Ascending aorta (tissue), 2 donors: ENCODE results near the gene WNT9B. TPM values are rescaled to one million over a fixed set of nuclear protein-coding genes. Genes with fewer than 3 reads are reported as not detected.

Experiments
- DNase-seq, 2 donors: peaks; one replicate each; pipeline ENCODE4 v3.0.0-alpha.2; 2019; ENCODE audit warnings: low spot score in 2 of 2
- H3K27ac ChIP-seq, 2 donors: fragments of 200-600 bp; sonication (generic); one replicate each; pipeline ENCODE4 v1.5.1; 2016 to 2017; ENCODE audit warnings: mild to moderate bottlenecking in 1 of 2
- H3K27me3 ChIP-seq: fragments of 200-600 bp; sonication (generic); one replicate; pipeline ENCODE4 v1.5.1; 2017
- H3K36me3 ChIP-seq, 2 donors: fragments of 200-600 bp; sonication (generic); one replicate each; pipeline ENCODE4 v1.5.1; 2016
- H3K4me1 ChIP-seq, 2 donors: fragments of 200-600 bp; sonication (generic); one replicate each; pipeline ENCODE4 v1.5.1; 2016 to 2017; ENCODE audit warnings: mild to moderate bottlenecking in 1 of 2
- H3K4me3 ChIP-seq, 2 donors: fragments of 200-600 bp; sonication (generic); one replicate each; pipeline ENCODE4 v1.5.1; 2016 to 2017; ENCODE audit warnings: mild to moderate bottlenecking in 1 of 2
- H3K9me3 ChIP-seq, 2 donors: fragments of 200-600 bp; sonication (generic); one replicate each; pipeline ENCODE4 v1.5.1; 2016
- intact Hi-C: fragments of 100-400 bp; cut with DNase I; formaldehyde crosslinking; loops from one replicate; pipeline ENCODE4 v1.15.1; 2023
- total RNA-seq: library from RNA; depleted of rRNA; stranded (reverse); fragments of >200 nt; gene quantifications from one replicate; pipeline ENCODE4 v1.1.0, GENCODE V29; 2016
- TF ChIP-seq, protein P1 (sequence below), 3 experiments: fragments of 200-600 bp in 2 of 3; fragments of 450-650 bp in 1 of 3; sonication (generic) in 2 of 3; IDR thresholded peaks; one replicate each; pipeline ENCODE4 v1.5.1; 2016 to 2019; ENCODE audit warnings: antibody characterized with exemption in 3 of 3, mild to moderate bottlenecking in 1 of 3, moderate library complexity in 1 of 3

Gene WNT9B
- total RNA-seq, 1 donor from 2014 or later, result 5.6 TPM

DNA sequence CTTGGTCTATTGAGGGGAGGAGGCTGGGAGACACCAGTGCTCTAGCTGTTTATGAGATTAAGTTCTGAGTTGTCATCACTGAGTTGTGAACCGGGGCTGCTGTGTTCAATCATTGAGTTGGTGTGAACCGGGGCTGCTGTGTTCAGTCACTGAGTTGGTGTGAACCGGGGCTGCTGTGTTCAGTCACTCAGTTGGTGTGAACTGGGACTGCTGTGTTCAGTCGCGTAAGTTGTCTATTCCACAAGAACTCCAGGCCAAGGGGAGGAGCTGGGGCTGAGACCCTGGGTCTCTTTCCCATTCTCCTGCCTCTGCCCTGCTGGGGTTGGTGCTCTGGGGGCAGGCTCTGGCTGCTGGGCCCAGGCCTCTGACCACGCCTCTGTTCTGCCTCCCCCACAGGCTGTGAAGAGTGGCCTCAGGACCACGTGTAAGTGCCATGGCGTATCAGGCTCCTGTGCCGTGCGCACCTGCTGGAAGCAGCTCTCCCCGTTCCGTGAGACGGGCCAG is 24.5 kb downstream of the WNT9B start:
- no peak for DNase-seq
- TF ChIP-seq, protein P1, sequence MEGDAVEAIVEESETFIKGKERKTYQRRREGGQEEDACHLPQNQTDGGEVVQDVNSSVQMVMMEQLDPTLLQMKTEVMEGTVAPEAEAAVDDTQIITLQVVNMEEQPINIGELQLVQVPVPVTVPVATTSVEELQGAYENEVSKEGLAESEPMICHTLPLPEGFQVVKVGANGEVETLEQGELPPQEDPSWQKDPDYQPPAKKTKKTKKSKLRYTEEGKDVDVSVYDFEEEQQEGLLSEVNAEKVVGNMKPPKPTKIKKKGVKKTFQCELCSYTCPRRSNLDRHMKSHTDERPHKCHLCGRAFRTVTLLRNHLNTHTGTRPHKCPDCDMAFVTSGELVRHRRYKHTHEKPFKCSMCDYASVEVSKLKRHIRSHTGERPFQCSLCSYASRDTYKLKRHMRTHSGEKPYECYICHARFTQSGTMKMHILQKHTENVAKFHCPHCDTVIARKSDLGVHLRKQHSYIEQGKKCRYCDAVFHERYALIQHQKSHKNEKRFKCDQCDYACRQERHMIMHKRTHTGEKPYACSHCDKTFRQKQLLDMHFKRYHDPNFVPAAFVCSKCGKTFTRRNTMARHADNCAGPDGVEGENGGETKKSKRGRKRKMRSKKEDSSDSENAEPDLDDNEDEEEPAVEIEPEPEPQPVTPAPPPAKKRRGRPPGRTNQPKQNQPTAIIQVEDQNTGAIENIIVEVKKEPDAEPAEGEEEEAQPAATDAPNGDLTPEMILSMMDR (IDR thresholded peaks at IDR 0.05), result no peak
- intact Hi-C loops, result no loop called here

DNA sequence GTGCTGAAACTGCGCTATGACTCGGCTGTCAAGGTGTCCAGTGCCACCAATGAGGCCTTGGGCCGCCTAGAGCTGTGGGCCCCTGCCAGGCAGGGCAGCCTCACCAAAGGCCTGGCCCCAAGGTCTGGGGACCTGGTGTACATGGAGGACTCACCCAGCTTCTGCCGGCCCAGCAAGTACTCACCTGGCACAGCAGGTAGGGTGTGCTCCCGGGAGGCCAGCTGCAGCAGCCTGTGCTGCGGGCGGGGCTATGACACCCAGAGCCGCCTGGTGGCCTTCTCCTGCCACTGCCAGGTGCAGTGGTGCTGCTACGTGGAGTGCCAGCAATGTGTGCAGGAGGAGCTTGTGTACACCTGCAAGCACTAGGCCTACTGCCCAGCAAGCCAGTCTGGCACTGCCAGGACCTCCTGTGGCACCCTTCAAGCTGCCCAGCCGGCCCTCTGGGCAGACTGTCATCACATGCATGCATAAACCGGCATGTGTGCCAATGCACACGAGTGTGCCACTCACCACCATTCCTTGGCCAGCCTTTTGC is 25.0 kb downstream of the WNT9B start:
- no peak overlapping the region for H3K27ac ChIP-seq
- DNase-seq, result no peak
- TF ChIP-seq, protein P1 (IDR thresholded peaks at IDR 0.05), result no peak
- no peaks in the 10 kb centered on the region for H3K9me3 ChIP-seq
- H3K27me3 ChIP-seq, result no peaks in the 10 kb centered on the region
- H3K4me3 ChIP-seq, result no peak overlapping the region
- intact Hi-C loops, result no loop called here
- no peaks in the 10 kb centered on the region for H3K36me3 ChIP-seq
- no peaks in the 10 kb centered on the region for H3K4me1 ChIP-seq

More for the DNA sequence above, 24.5 kb downstream of the WNT9B start:
- no peaks in the 10 kb centered on the region for H3K27me3 ChIP-seq
- no peak overlapping the region for H3K27ac ChIP-seq
- no peaks in the 10 kb centered on the region for H3K9me3 ChIP-seq
- no peak overlapping the region for H3K4me3 ChIP-seq
- H3K4me1 ChIP-seq, result no peaks in the 10 kb centered on the region
- H3K36me3 ChIP-seq, result no peaks in the 10 kb centered on the region

DNA sequence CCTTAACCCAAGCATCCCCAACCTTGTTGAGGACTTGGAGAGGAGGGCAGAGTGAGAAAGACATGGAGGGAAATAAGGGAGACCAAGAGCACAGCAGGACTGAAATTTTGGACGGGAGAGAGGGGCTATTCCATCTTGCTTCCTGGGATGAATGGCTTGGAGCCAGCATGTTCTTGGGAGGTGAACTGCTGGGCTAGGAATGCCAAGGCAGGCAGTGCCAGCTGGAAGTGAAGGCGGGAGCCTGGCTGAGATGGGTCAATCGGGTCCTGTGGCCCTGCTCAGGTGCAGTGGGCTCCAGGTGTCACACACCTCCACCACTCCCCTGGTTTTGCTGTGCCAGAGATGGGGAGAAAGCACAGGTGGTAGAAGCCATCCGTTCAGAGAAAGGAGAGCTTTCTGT is 25.5 kb downstream of the WNT9B start:
- TF ChIP-seq, protein P1 (IDR thresholded peaks at IDR 0.05), result no peak
- no peaks in the 10 kb centered on the region for H3K36me3 ChIP-seq
- intact Hi-C loops, result no loop called here
- no peaks in the 10 kb centered on the region for H3K9me3 ChIP-seq
- no peak overlapping the region for H3K4me3 ChIP-seq
- H3K27ac ChIP-seq, result no peak overlapping the region
- no peaks in the 10 kb centered on the region for H3K27me3 ChIP-seq
- H3K4me1 ChIP-seq, result no peaks in the 10 kb centered on the region
- DNase-seq, result no peak

DNA sequence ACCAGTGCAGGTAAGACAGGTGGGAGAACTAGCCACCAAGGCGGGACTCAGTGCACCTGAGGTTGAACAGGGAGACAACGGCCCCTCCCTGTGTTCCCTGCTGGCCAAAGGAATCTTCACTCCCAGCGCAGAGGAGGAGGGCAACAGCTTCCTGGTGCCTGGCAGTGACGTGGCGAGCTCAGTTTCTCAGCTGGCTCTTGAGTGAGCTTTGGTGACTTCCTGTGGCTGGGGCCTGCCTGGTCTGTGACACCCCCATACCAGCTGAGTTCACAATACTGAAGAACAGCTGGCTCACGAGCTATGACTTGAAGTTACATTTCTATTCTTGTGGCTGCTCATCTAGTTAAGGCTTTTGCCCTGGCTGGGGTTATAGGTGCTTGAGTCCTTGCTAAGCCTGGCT is 26.1 kb downstream of the WNT9B start:
- Histone ChIP-seq H3K27me3 (no peaks in the 10 kb centered on the region), H3K4me3 (no peak overlapping the region), H3K9me3 (no peaks in the 10 kb centered on the region), H3K36me3 (no peaks in the 10 kb centered on the region), H3K27ac (peak overlapping the region in 1 of 2 donors; percentile 18), H3K4me1 (no peaks in the 10 kb centered on the region)
- intact Hi-C loops, result no loop called here
- TF ChIP-seq, protein P1 (IDR thresholded peaks at IDR 0.05), result no peak
- DNase-seq, result no peak

DNA sequence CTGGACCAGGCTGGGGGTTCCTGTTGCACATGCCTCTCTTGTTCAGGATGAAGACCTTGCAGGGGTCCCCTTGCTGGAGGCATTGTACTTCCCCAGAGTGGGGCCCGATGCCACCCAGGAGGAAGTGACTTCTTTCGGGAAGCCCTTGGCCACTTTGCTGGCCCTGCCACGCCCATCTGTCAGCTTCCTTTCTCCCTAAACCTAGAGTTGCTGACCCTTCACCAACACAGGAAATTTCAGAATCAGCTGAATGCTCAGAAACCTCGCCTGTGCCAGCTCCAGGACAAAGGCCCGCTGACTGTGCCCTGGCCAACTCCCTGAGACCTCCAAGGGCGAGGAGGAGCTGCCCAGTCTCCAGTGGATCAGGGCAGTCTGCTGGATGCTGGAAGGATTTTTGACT is 26.7 kb downstream of the WNT9B start:
- Histone ChIP-seq H3K4me3 (no peak overlapping the region), H3K27me3 (no peaks in the 10 kb centered on the region), H3K9me3 (no peaks in the 10 kb centered on the region), H3K36me3 (no peaks in the 10 kb centered on the region), H3K4me1 (no peaks in the 10 kb centered on the region), H3K27ac (no peak overlapping the region)
- intact Hi-C loops, result no loop called here
- peak in 1 of 2 donors; percentile 71 for DNase-seq
- TF ChIP-seq, protein P1 (IDR thresholded peaks at IDR 0.05), result no peak

DNA sequence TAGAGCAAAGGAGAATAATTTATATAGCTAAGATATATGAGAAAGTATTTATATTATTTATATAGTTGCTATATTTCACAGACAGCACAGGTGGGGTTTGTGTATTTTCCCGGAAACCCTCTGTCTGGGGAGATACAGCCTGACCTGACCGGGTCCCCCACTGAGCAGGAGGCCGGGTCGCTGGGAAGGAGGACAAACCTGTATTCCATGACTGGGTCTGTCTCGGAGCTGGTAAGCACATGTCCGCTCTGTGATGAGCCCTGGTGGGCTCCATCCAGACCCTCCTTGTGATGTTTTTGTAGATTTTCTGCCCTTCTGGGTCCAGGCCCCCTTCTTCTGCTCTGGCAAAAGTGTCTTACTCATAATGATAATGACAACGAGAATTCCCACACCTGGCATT is 27.7 kb downstream of the WNT9B start:
- no peaks in the 10 kb centered on the region for H3K4me1 ChIP-seq
- no peaks in the 10 kb centered on the region for H3K9me3 ChIP-seq
- H3K27ac ChIP-seq, result peak overlapping the region in 1 of 2 donors; percentile 36
- no peak overlapping the region for H3K4me3 ChIP-seq
- H3K27me3 ChIP-seq, result no peaks in the 10 kb centered on the region
- H3K36me3 ChIP-seq, result no peaks in the 10 kb centered on the region
- intact Hi-C loops, result no loop called here
- no peak for DNase-seq
- TF ChIP-seq, protein P1 (IDR thresholded peaks at IDR 0.05), result no peak
